Esophagus squamous epithelium (tissue), 5 donors: ENCODE results near the gene DUSP8. TPM values are rescaled to one million over a fixed set of nuclear protein-coding genes. Genes with fewer than 3 reads are reported as not detected.
"Not testable (repeated sequence)": the region's sequence is repeated elsewhere in the genome, so short reads cannot be mapped to it uniquely, and the experiment has no call there.

Experiments
- DNase-seq: peaks from one replicate; lab custom pipeline; 2025; lab: John Stamatoyannopoulos, UW
- H3K27ac ChIP-seq, 4 donors: fragments of 200-600 bp; sonication (generic); one replicate each; pipeline ENCODE4 v1.5.1; 2016 to 2019; ENCODE audit warnings: mild to moderate bottlenecking in 1 of 4
- H3K27me3 ChIP-seq, 4 donors: fragments of 200-600 bp; sonication (generic); 1 replicate in 3 of 4; 2 replicates in 1 of 4; pipeline versions ENCODE4 v1.5.1 to v1.6.0; 2017 to 2021; ENCODE audit warnings: antibody characterized with exemption in 1 of 4
- H3K36me3 ChIP-seq, 3 donors: fragments of 200-600 bp; sonication (generic); one replicate each; pipeline ENCODE4 v1.5.1; 2016 to 2019
- H3K4me1 ChIP-seq, 3 donors: fragments of 200-600 bp; sonication (generic); one replicate each; pipeline ENCODE4 v1.5.1; 2017 to 2019
- H3K4me3 ChIP-seq, 4 donors: fragments of 200-600 bp; sonication (generic); 1 replicate in 3 of 4; 2 replicates in 1 of 4; pipeline ENCODE4 v1.5.1; 2016 to 2019; ENCODE audit warnings: mild to moderate bottlenecking in 2 of 4, moderate library complexity in 1 of 4
- H3K9me3 ChIP-seq, 3 donors: fragments of 200-600 bp; sonication (generic); one replicate each; pipeline ENCODE4 v1.5.1; 2016 to 2019
- CTCF ChIP-seq, 6 experiments: fragments of 450-650 bp in 4 of 6; fragments of 200-600 bp in 2 of 6; sonication (generic) in 2 of 6; IDR thresholded peaks; one replicate each; pipeline ENCODE4 v1.5.1; 2016 to 2019; ENCODE audit warnings: antibody characterized with exemption in 6 of 6, mild to moderate bottlenecking in 4 of 6, moderate library complexity in 4 of 6
- POLR2A ChIP-seq, 4 donors: fragments of 450-650 bp; IDR thresholded peaks; one replicate each; pipeline ENCODE4 v1.6.1; 2017; ENCODE audit warnings: antibody characterized with exemption in 4 of 4, mild to moderate bottlenecking in 4 of 4, moderate library complexity in 3 of 4
- WGBS, 2 donors: methylation state at CpG; one replicate each; pipeline ENCODE4 v1.1.5; 2018; 5-methylcytosine and 5-hydroxymethylcytosine counted together
- intact Hi-C: fragments of 100-400 bp; cut with DNase I; formaldehyde crosslinking; loops from one replicate; pipeline ENCODE4 v1.15.0; 2022
- total RNA-seq, 4 donors: library from RNA; depleted of rRNA; stranded (reverse); fragments of >200 nt; gene quantifications; one replicate each; pipeline ENCODE4 v1.1.0, GENCODE V29; 2016
- donor health status: DM: yes; HTN: yes; CAD: no.

Gene DUSP8
- total RNA-seq, result 1 to 10 TPM in 2 of 4 donors, under 1 TPM in 2; 0.12 to 1.3 (median 0.64) TPM

GRCh38 chr11:1572197-1573076 is at the start of gene DUSP8:
Gene DUSP8, minus strand, starts transcription at chr11:1572271. Its CDS starts 6,445 bp downstream, at chr11:1565826.
- peak within 1 kb of the TSS; percentile 42 to 71 (median 52) for H3K4me3 ChIP-seq
- H3K27me3 ChIP-seq, result peaks cover 0 to 64% (median 7%) of the 10 kb centered on the region in 4 donors
- peaks cover 22 to 52% (median 28%) of the 10 kb centered on the region in 3 donors for H3K4me1 ChIP-seq
- H3K36me3 ChIP-seq, result no peaks in the 10 kb centered on the region
- TF ChIP-seq CTCF (IDR thresholded peaks at IDR 0.05) (peak in 1 of 6 experiments; percentile 2), POLR2A (IDR thresholded peaks at IDR 0.05) (peak in 1 of 4 donors; percentile 36)
- H3K27ac ChIP-seq, result peak within 1 kb of the TSS; percentile 68 to 80 (median 74)
- intact Hi-C loops, result loop anchor here (10.0 kb wide), 1 partner anchor 368 kb away; no protein-coding TSS in a partner anchor
- DNase-seq, result no peak
- no peaks in the 10 kb centered on the region for H3K9me3 ChIP-seq
- WGBS, 2 donors, result no CpG with 5 or more reads among the region's 124 CpGs

- Histone ChIP-seq H3K4me1 (no peaks in the 10 kb centered on the region), H3K9me3 (no peaks in the 10 kb centered on the region), H3K27me3 (peaks cover 0 to 74% (median 0%) of the 10 kb centered on the region in 4 donors), H3K27ac (no peak overlapping the region), H3K4me3 (no peak overlapping the region), H3K36me3 (no peaks in the 10 kb centered on the region)
- TF ChIP-seq CTCF (IDR thresholded peaks at IDR 0.05) (no peak), POLR2A (IDR thresholded peaks at IDR 0.05) (no peak)
- intact Hi-C loops, result no loop called here
- 59 to 61% methylated on average over 6 to 10 of the region's 10 CpGs for WGBS, 2 donors
- no peak for DNase-seq
Observed at GRCh38 chr11:1619449-1619848, 47.4 kb upstream of the DUSP8 start.

- H3K36me3 ChIP-seq, result no peaks in the 10 kb centered on the region
- no peaks in the 10 kb centered on the region for H3K4me1 ChIP-seq
- 68% methylated on average over 10 of the region's 10 CpGs for whole genome bisulfite sequencing, 2 donors
- intact Hi-C loops, result no loop called here
- H3K4me3 ChIP-seq, result no peak overlapping the region
- H3K9me3 ChIP-seq, result no peaks in the 10 kb centered on the region
- no peak for DNase-seq
- TF ChIP-seq POLR2A (IDR thresholded peaks at IDR 0.05) (no peak), CTCF (IDR thresholded peaks at IDR 0.05) (no peak)
- peaks cover 0 to 71% (median 0%) of the 10 kb centered on the region in 4 donors for H3K27me3 ChIP-seq
- H3K27ac ChIP-seq, result no peak overlapping the region
Observed at GRCh38 chr11:1618231-1618630, 46.2 kb upstream of the DUSP8 start.

GRCh38 chr11:1608363-1608762 is 36.3 kb upstream of the DUSP8 start, which contains the start of gene KRTAP5-3:
Gene KRTAP5-3, minus strand, starts transcription at chr11:1608463. Its CDS starts 78 bp downstream, at chr11:1608385.
- no peak within 1 kb of the TSS for H3K4me3 ChIP-seq
- intact Hi-C loops, result no loop called here
- H3K9me3 ChIP-seq, result no peaks in the 10 kb centered on the region
- TF ChIP-seq POLR2A (IDR thresholded peaks at IDR 0.05), result no peak
- H3K27me3 ChIP-seq, result peaks cover 0 to 78% (median 0%) of the 10 kb centered on the region in 4 donors
- 57 to 60% methylated on average over 4 of the region's 4 CpGs for WGBS, 2 donors
- H3K27ac ChIP-seq, result no peak within 1 kb of the TSS
- no peaks in the 10 kb centered on the region for H3K36me3 ChIP-seq
- no peak for DNase-seq
- no peaks in the 10 kb centered on the region for H3K4me1 ChIP-seq

- peaks cover 0 to 78% (median 0%) of the 10 kb centered on the region in 4 donors for H3K27me3 ChIP-seq
- intact Hi-C loops, H3K36me3 ChIP-seq, H3K4me3 ChIP-seq, H3K9me3 ChIP-seq, H3K4me1 ChIP-seq, H3K27ac ChIP-seq, DNase-seq: not testable (repeated sequence)
- WGBS, 2 donors, result no CpG with 5 or more reads among the region's 5 CpGs
Observed at GRCh38 chr11:1607901-1608300, 35.8 kb upstream of the DUSP8 start.

- H3K4me1 ChIP-seq, H3K4me3 ChIP-seq, H3K9me3 ChIP-seq, DNase-seq, H3K36me3 ChIP-seq, H3K27ac ChIP-seq, intact Hi-C loops: not testable (repeated sequence)
- H3K27me3 ChIP-seq, result peaks cover 0 to 82% (median 0%) of the 10 kb centered on the region in 4 donors
- 25 to 43% methylated on average over 9 to 16 of the region's 18 CpGs for WGBS, 2 donors
Observed at GRCh38 chr11:1607156-1607845, 35.2 kb upstream of the DUSP8 start.

GRCh38 chr11:1605923-1606322 is 33.9 kb upstream of the DUSP8 start:
- intact Hi-C loops, H3K9me3 ChIP-seq, H3K36me3 ChIP-seq, H3K27ac ChIP-seq, H3K4me3 ChIP-seq, DNase-seq, H3K4me1 ChIP-seq: not testable (repeated sequence)
- WGBS, 2 donors, result 70 to 78% methylated on average over 10 to 13 of the region's 13 CpGs
- peaks cover 0 to 85% (median 0%) of the 10 kb centered on the region in 4 donors for H3K27me3 ChIP-seq
